Measurements from ENCODE around the gene C1QTNF3. TPM values are rescaled to one million over a fixed set of nuclear protein-coding genes. Genes with fewer than 3 reads are reported as not detected.

The C1QTNF3 gene
- total and polyA plus RNA-seq, 2 experiments from 2014 or later: 1.7 to 2.0 TPM

GRCh38 chr5:34039398-34040157 is 3.4 kb downstream of the C1QTNF3 start:
- H3K9me2 ChIP-seq (ENCODE audit: insufficient read depth): peaks cover 21% of the 10 kb centered on the region
- Mint-ChIP-seq H3K4me1 (peaks cover 13% of the 10 kb centered on the region), H3K27me3 (ENCODE audit: insufficient read depth, low read depth, poor library complexity) (peaks cover 2% of the 10 kb centered on the region), H3K36me3 (ENCODE audit: low read depth) (peaks cover 4% of the 10 kb centered on the region), H3K9me3 (no peaks in the 10 kb centered on the region), H3K4me3 (no peak overlapping the region), H3K27ac (no peak overlapping the region)
- H3K4me1 ChIP-seq (ENCODE audit: insufficient read depth): no peaks in the 10 kb centered on the region; the same call in 1 of the 2 replicates
- no peaks in the 10 kb centered on the region for H3K27me3 ChIP-seq (ENCODE audit: insufficient read depth)
- TF ChIP-seq NANOG (IDR thresholded peaks at IDR 0.05; ENCODE audit: borderline replicate concordance) (no peak), CTCF (conservative IDR thresholded peaks at IDR 0.05; ENCODE audit: low read depth in 2 of 2) (peak in 1 of 2 experiments; percentile 32; a peak in 1 of 4 replicates), STAT1 (IDR thresholded peaks at IDR 0.05; ENCODE audit: unreplicated experiment) (no peak)
- no peak overlapping the region for H3K4me2 ChIP-seq
- H3K4me3 ChIP-seq: no peak overlapping the region
- H3F3A ChIP-seq (replicated peaks; ENCODE audit: low read depth): no peaks in the 10 kb centered on the region
- ATAC-seq: peak; percentile 30; the same call in 1 of the 3 replicates
- H3K36me3 ChIP-seq (ENCODE audit: insufficient read depth): no peaks in the 10 kb centered on the region
- H3K79me2 ChIP-seq (replicated peaks; ENCODE audit: insufficient read depth): no peaks in the 10 kb centered on the region
- no peaks in the 10 kb centered on the region for H4K20me1 ChIP-seq (replicated peaks; ENCODE audit: insufficient read depth)
- DNase-seq (ENCODE audit: low spot score): peak; percentile 17
- H2AFZ ChIP-seq: no peak overlapping the region; the same call in 1 of the 2 replicates
- H3K27ac ChIP-seq (ENCODE audit: low read depth): 0 out of 2 replicates have a peak overlapping the region, but pooled peaks have one; percentile 41

GRCh38 chr5:34038838-34039237 is 4.2 kb downstream of the C1QTNF3 start:
- Histone ChIP-seq H3K79me2 (replicated peaks; ENCODE audit: insufficient read depth) (no peaks in the 10 kb centered on the region), H4K20me1 (replicated peaks; ENCODE audit: insufficient read depth) (no peaks in the 10 kb centered on the region), H3K4me1 (ENCODE audit: insufficient read depth) (no peaks in the 10 kb centered on the region; the same call in 1 of the 2 replicates), H3K9me2 (ENCODE audit: insufficient read depth) (peaks cover 21% of the 10 kb centered on the region), H3K4me2 (no peak overlapping the region), H3K27ac (ENCODE audit: low read depth) (no peak overlapping the region), H3K36me3 (ENCODE audit: insufficient read depth) (no peaks in the 10 kb centered on the region), H3K4me3 (no peak overlapping the region), H3K27me3 (ENCODE audit: insufficient read depth) (no peaks in the 10 kb centered on the region), H3F3A (replicated peaks; ENCODE audit: low read depth) (no peaks in the 10 kb centered on the region), H2AFZ (no peak overlapping the region)
- Mint-ChIP-seq H3K27ac (no peak overlapping the region), H3K9me3 (no peaks in the 10 kb centered on the region), H3K27me3 (ENCODE audit: insufficient read depth, low read depth, poor library complexity) (peaks cover 2% of the 10 kb centered on the region), H3K4me1 (peaks cover 13% of the 10 kb centered on the region), H3K36me3 (ENCODE audit: low read depth) (peaks cover 4% of the 10 kb centered on the region), H3K4me3 (no peak overlapping the region)
- DNase-seq (ENCODE audit: low spot score): no peak
- no peak for ATAC-seq
- TF ChIP-seq STAT1 (IDR thresholded peaks at IDR 0.05; ENCODE audit: unreplicated experiment) (no peak), CREB1 (CRISPR knock-in tag; IDR thresholded peaks at IDR 0.05; ENCODE audit: low read depth) (no peak), ZNF462 (CRISPR knock-in tag; IDR thresholded peaks at IDR 0.05) (no peak), JUNB (IDR thresholded peaks at IDR 0.05; ENCODE audit: unreplicated experiment) (no peak), NANOG (IDR thresholded peaks at IDR 0.05; ENCODE audit: borderline replicate concordance) (no peak), CTCF (conservative IDR thresholded peaks at IDR 0.05; ENCODE audit: low read depth in 2 of 2) (no peak), POLR2AphosphoS5 (IDR thresholded peaks at IDR 0.05; ENCODE audit: low read depth) (no peak), EZH2phosphoT487 (IDR thresholded peaks at IDR 0.05; ENCODE audit: unreplicated experiment) (no peak)

All from GM23338 (cell line).